Keratinocyte (primary cell): ENCODE measurements around the gene NPHP1.

Source experiments
- EZH2 ChIP-seq: IDR thresholded peaks from one replicate; pipeline ENCODE4 v1.6.1; 2012; ENCODE audit warnings: inconsistent platforms, mild to moderate bottlenecking, low read length, moderate library complexity
- TF ChIP-seq, protein P1 (sequence below), 3 experiments: IDR thresholded peaks in 1 of 3; conservative IDR thresholded peaks in 1 of 3; optimal IDR thresholded peaks in 1 of 3; 2 replicates in 2 of 3; 3 replicates in 1 of 3; pipeline versions ENCODE3 to v1.5.1; 2011; ENCODE audit warnings: low read length in 3 of 3, mild to moderate bottlenecking in 3 of 3, moderate library complexity in 2 of 3, control low read depth in 1 of 3, inconsistent platforms in 1 of 3; ENCODE audit not compliant: insufficient read depth in 2 of 3; ENCODE audit errors: extremely low read depth in 1 of 3

DNA sequence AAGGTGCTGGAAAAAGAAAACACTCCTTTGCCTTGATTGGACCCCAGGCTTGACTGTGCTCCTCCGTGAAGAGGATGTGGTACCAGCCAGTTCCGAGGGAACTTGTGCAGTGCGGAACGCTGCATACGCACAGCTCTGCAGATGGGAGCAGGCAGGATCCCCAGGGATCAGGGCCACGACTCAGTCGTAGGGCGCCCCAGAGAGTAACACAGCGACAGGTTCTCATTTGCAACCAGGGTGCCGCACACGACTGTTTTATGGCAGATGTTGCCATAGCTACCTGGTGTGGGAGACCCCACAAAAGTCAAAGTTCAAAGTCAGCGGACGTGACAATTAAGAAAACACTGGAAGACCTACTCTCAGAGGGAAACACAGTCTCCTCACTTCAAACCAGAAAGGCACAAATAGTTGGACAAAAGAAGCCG, 90.0 kb downstream of the NPHP1 start:
- TF ChIP-seq, protein P1, sequence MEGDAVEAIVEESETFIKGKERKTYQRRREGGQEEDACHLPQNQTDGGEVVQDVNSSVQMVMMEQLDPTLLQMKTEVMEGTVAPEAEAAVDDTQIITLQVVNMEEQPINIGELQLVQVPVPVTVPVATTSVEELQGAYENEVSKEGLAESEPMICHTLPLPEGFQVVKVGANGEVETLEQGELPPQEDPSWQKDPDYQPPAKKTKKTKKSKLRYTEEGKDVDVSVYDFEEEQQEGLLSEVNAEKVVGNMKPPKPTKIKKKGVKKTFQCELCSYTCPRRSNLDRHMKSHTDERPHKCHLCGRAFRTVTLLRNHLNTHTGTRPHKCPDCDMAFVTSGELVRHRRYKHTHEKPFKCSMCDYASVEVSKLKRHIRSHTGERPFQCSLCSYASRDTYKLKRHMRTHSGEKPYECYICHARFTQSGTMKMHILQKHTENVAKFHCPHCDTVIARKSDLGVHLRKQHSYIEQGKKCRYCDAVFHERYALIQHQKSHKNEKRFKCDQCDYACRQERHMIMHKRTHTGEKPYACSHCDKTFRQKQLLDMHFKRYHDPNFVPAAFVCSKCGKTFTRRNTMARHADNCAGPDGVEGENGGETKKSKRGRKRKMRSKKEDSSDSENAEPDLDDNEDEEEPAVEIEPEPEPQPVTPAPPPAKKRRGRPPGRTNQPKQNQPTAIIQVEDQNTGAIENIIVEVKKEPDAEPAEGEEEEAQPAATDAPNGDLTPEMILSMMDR (optimal IDR thresholded peaks at IDR 0.05 in 1 of 3, IDR thresholded peaks at IDR 0.05 in 1 of 3, conservative IDR thresholded peaks at IDR 0.05 in 1 of 3; ENCODE audit: extremely low read depth in 1 of 3, insufficient read depth in 2 of 3, low read length in 3 of 3), result peak in 1 of 3 experiments; percentile 1
- TF ChIP-seq EZH2, result no peak
